ENCODE measurements around the gene KRT34.

The KRT34 gene

DNA sequence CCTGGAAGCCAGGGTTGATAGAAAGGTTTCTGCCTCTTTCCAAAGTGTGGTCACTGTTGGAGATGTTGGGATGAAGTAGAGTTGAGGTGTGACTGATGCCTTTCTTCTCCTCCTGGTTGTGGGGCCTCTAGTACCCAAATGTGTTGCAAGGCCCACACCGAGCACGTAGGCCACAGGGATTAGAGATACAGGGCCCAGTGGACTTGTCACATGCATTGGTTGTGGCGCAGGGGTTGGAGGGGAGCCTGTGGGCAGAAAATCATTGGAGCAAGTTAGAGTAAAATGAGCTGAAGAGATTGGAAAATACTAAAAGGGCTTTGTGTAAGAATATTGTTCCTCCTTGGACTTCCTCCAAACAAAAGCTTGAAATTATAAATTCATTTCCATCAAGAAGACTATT is 36.1 kb downstream of the KRT34 start:
- Histone ChIP-seq H3K79me1 (replicated peaks; ENCODE audit: low read length, poor library complexity, severe bottlenecking) (no peaks in the 10 kb centered on the region), H3K18ac (ENCODE audit: low read depth in 1 of 2, low read length in 2 of 2) (no peak overlapping the region), H3K36me3 (ENCODE audit: control insufficient read depth in 1 of 2, insufficient read depth in 2 of 2, low read depth in 1 of 2, low read length in 2 of 2) (no peaks in the 10 kb centered on the region), H4K91ac (ENCODE audit: low read length) (no peak overlapping the region), H3K14ac (ENCODE audit: low read length in 2 of 2) (no peak overlapping the region), H3K9me3 (ENCODE audit: control insufficient read depth, low read length) (peaks cover 26% of the 10 kb centered on the region), H2AK5ac (ENCODE audit: low read length, severe bottlenecking) (no peak overlapping the region), H3K23ac (ENCODE audit: low read length in 2 of 2) (no peak overlapping the region), H3K27me3 (ENCODE audit: control insufficient read depth in 1 of 2, insufficient read depth in 1 of 2, low read length in 2 of 2) (peaks cover 0 to 22% of the 10 kb centered on the region in 2 experiments), H3K4me2 (ENCODE audit: low read length, poor library complexity, severe bottlenecking) (no peak overlapping the region), H2BK5ac (ENCODE audit: low read depth, low read length, poor library complexity, severe bottlenecking) (no peak overlapping the region), H3K4ac (ENCODE audit: low read depth in 1 of 2, low read length in 2 of 2) (no peak overlapping the region), H4K8ac (ENCODE audit: low read length) (no peak overlapping the region), H3K4me1 (ENCODE audit: control insufficient read depth, insufficient read depth, low read depth, low read length) (no peaks in the 10 kb centered on the region), H3K9ac (ENCODE audit: low read length) (no peak overlapping the region), H2BK15ac (ENCODE audit: low read depth, poor library complexity, severe bottlenecking) (no peak overlapping the region), H2BK12ac (ENCODE audit: low read length in 2 of 2) (no peak overlapping the region), H3K4me3 (ENCODE audit: insufficient read depth in 1 of 2, low read depth in 1 of 2, low read length in 2 of 2) (no peak overlapping the region), H2BK120ac (ENCODE audit: low read depth, low read length) (no peak overlapping the region), H3K27ac (ENCODE audit: low read length, poor library complexity, severe bottlenecking) (no peak overlapping the region), H2AFZ (ENCODE audit: low read depth, low read length) (no peak overlapping the region)
- WGBS: 86% methylated on average over 3 of the region's 3 CpGs
- DNase-seq: no peak

GRCh38 chr17:41343029-41343428 is 39.1 kb downstream of the KRT34 start:
- Histone ChIP-seq H3K14ac (ENCODE audit: low read length in 2 of 2) (no peak overlapping the region), H3K18ac (ENCODE audit: low read depth in 1 of 2, low read length in 2 of 2) (no peak overlapping the region), H2AK5ac (ENCODE audit: low read length, severe bottlenecking) (no peak overlapping the region), H2BK15ac (ENCODE audit: low read depth, poor library complexity, severe bottlenecking) (no peak overlapping the region), H3K79me1 (replicated peaks; ENCODE audit: low read length, poor library complexity, severe bottlenecking) (no peaks in the 10 kb centered on the region), H4K8ac (ENCODE audit: low read length) (no peak overlapping the region), H3K9ac (ENCODE audit: low read length) (no peak overlapping the region), H3K27me3 (ENCODE audit: control insufficient read depth in 1 of 2, insufficient read depth in 1 of 2, low read length in 2 of 2) (peaks cover 0 to 27% of the 10 kb centered on the region in 2 experiments), H3K4me2 (ENCODE audit: low read length, poor library complexity, severe bottlenecking) (no peak overlapping the region), H3K4me1 (ENCODE audit: control insufficient read depth, insufficient read depth, low read depth, low read length) (peaks cover 8% of the 10 kb centered on the region), H3K36me3 (ENCODE audit: control insufficient read depth in 1 of 2, insufficient read depth in 2 of 2, low read depth in 1 of 2, low read length in 2 of 2) (no peaks in the 10 kb centered on the region), H2AFZ (ENCODE audit: low read depth, low read length) (no peak overlapping the region), H3K4me3 (ENCODE audit: insufficient read depth in 1 of 2, low read depth in 1 of 2, low read length in 2 of 2) (no peak overlapping the region), H3K23ac (ENCODE audit: low read length in 2 of 2) (no peak overlapping the region), H3K4ac (ENCODE audit: low read depth in 1 of 2, low read length in 2 of 2) (no peak overlapping the region), H2BK12ac (ENCODE audit: low read length in 2 of 2) (no peak overlapping the region), H3K9me3 (ENCODE audit: control insufficient read depth, low read length) (peaks cover 28% of the 10 kb centered on the region), H2BK5ac (ENCODE audit: low read depth, low read length, poor library complexity, severe bottlenecking) (no peak overlapping the region), H2BK120ac (ENCODE audit: low read depth, low read length) (no peak overlapping the region), H3K27ac (ENCODE audit: low read length, poor library complexity, severe bottlenecking) (no peak overlapping the region), H4K91ac (ENCODE audit: low read length) (no peak overlapping the region)
- DNase-seq: no peak
- 59% methylated on average over 3 of the region's 3 CpGs for WGBS

- WGBS: 76% methylated on average over 6 of the region's 7 CpGs
- H2BK15ac ChIP-seq (ENCODE audit: low read depth, poor library complexity, severe bottlenecking): no peak overlapping the region
- no peaks in the 10 kb centered on the region for H3K36me3 ChIP-seq (ENCODE audit: control insufficient read depth in 1 of 2, insufficient read depth in 2 of 2, low read depth in 1 of 2, low read length in 2 of 2)
- H4K8ac ChIP-seq (ENCODE audit: low read length): no peak overlapping the region
- H3K27ac ChIP-seq (ENCODE audit: low read length, poor library complexity, severe bottlenecking): peak overlapping the region; percentile 7
- no peak for DNase-seq
- no peak overlapping the region for H2AK5ac ChIP-seq (ENCODE audit: low read length, severe bottlenecking)
- H2BK12ac ChIP-seq (ENCODE audit: low read length in 2 of 2): no peak overlapping the region
- no peak overlapping the region for H3K4me2 ChIP-seq (ENCODE audit: low read length, poor library complexity, severe bottlenecking)
- H2AFZ ChIP-seq (ENCODE audit: low read depth, low read length): no peak overlapping the region
- H3K79me1 ChIP-seq (replicated peaks; ENCODE audit: low read length, poor library complexity, severe bottlenecking): no peaks in the 10 kb centered on the region
- no peak overlapping the region for H3K4me3 ChIP-seq (ENCODE audit: insufficient read depth in 1 of 2, low read depth in 1 of 2, low read length in 2 of 2)
- H3K23ac ChIP-seq (ENCODE audit: low read length in 2 of 2): no peak overlapping the region
- H3K14ac ChIP-seq (ENCODE audit: low read length in 2 of 2): no peak overlapping the region
- H3K27me3 ChIP-seq (ENCODE audit: control insufficient read depth in 1 of 2, insufficient read depth in 1 of 2, low read length in 2 of 2): peaks cover 0 to 23% of the 10 kb centered on the region in 2 experiments
- no peak overlapping the region for H2BK5ac ChIP-seq (ENCODE audit: low read depth, low read length, poor library complexity, severe bottlenecking)
- H3K9ac ChIP-seq (ENCODE audit: low read length): no peak overlapping the region
- no peak overlapping the region for H3K18ac ChIP-seq (ENCODE audit: low read depth in 1 of 2, low read length in 2 of 2)
- H3K9me3 ChIP-seq (ENCODE audit: control insufficient read depth, low read length): peaks cover 28% of the 10 kb centered on the region
- no peak overlapping the region for H3K4ac ChIP-seq (ENCODE audit: low read depth in 1 of 2, low read length in 2 of 2)
- no peak overlapping the region for H4K91ac ChIP-seq (ENCODE audit: low read length)
- H3K4me1 ChIP-seq (ENCODE audit: control insufficient read depth, insufficient read depth, low read depth, low read length): peaks cover 8% of the 10 kb centered on the region
- no peak overlapping the region for H2BK120ac ChIP-seq (ENCODE audit: low read depth, low read length)
Observed at GRCh38 chr17:41340934-41341861, 40.9 kb downstream of the KRT34 start.

DNA sequence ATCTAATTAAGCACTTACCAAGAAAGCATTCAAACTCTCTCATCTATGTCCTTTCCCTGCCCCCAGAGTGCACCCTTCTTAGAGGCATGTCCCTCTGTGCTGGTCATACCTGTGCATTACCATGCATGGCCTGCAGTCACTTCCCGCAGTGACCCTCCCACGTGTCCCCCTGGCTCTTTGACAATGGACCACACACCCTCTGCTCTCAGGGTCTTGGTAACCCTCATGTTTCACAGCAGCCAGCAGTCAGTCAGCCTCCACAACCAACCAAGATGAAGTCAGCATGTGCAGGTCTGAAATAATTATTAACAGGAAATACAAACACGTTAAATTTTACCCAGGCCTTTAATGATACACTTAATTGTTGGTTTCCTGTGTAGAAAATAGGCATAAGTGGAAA is 41.6 kb downstream of the KRT34 start:
- Histone ChIP-seq H3K4me1 (ENCODE audit: control insufficient read depth, insufficient read depth, low read depth, low read length) (peaks cover 8% of the 10 kb centered on the region), H3K4me2 (ENCODE audit: low read length, poor library complexity, severe bottlenecking) (no peak overlapping the region), H2BK5ac (ENCODE audit: low read depth, low read length, poor library complexity, severe bottlenecking) (no peak overlapping the region), H2AK5ac (ENCODE audit: low read length, severe bottlenecking) (no peak overlapping the region), H2BK15ac (ENCODE audit: low read depth, poor library complexity, severe bottlenecking) (no peak overlapping the region), H3K4me3 (ENCODE audit: insufficient read depth in 1 of 2, low read depth in 1 of 2, low read length in 2 of 2) (no peak overlapping the region), H2BK120ac (ENCODE audit: low read depth, low read length) (no peak overlapping the region), H3K36me3 (ENCODE audit: control insufficient read depth in 1 of 2, insufficient read depth in 2 of 2, low read depth in 1 of 2, low read length in 2 of 2) (no peaks in the 10 kb centered on the region), H4K91ac (ENCODE audit: low read length) (no peak overlapping the region), H3K14ac (ENCODE audit: low read length in 2 of 2) (no peak overlapping the region), H3K9ac (ENCODE audit: low read length) (no peak overlapping the region), H3K27ac (ENCODE audit: low read length, poor library complexity, severe bottlenecking) (peak overlapping the region; percentile 3), H2BK12ac (ENCODE audit: low read length in 2 of 2) (no peak overlapping the region), H2AFZ (ENCODE audit: low read depth, low read length) (no peak overlapping the region), H3K79me1 (replicated peaks; ENCODE audit: low read length, poor library complexity, severe bottlenecking) (no peaks in the 10 kb centered on the region), H3K4ac (ENCODE audit: low read depth in 1 of 2, low read length in 2 of 2) (no peak overlapping the region), H3K18ac (ENCODE audit: low read depth in 1 of 2, low read length in 2 of 2) (no peak overlapping the region), H3K9me3 (ENCODE audit: control insufficient read depth, low read length) (peaks cover 28% of the 10 kb centered on the region), H3K23ac (ENCODE audit: low read length in 2 of 2) (no peak overlapping the region), H4K8ac (ENCODE audit: low read length) (no peak overlapping the region), H3K27me3 (ENCODE audit: control insufficient read depth in 1 of 2, insufficient read depth in 1 of 2, low read length in 2 of 2) (peaks cover 0 to 27% of the 10 kb centered on the region in 2 experiments)
- WGBS: 85% methylated on average over 2 of the region's 3 CpGs
- no peak for DNase-seq

Data from mesenchymal stem cell (in vitro differentiated cells and primary cell).